GM10847 (cell line): ENCODE measurements around the gene CASP7.

Experiments used
- POLR2A ChIP-seq: IDR thresholded peaks from 2 replicates; pipeline ENCODE4 v1.6.1; 2011; ENCODE audit not compliant: insufficient read length; ENCODE audit errors: extremely low read depth

Gene CASP7

DNA sequence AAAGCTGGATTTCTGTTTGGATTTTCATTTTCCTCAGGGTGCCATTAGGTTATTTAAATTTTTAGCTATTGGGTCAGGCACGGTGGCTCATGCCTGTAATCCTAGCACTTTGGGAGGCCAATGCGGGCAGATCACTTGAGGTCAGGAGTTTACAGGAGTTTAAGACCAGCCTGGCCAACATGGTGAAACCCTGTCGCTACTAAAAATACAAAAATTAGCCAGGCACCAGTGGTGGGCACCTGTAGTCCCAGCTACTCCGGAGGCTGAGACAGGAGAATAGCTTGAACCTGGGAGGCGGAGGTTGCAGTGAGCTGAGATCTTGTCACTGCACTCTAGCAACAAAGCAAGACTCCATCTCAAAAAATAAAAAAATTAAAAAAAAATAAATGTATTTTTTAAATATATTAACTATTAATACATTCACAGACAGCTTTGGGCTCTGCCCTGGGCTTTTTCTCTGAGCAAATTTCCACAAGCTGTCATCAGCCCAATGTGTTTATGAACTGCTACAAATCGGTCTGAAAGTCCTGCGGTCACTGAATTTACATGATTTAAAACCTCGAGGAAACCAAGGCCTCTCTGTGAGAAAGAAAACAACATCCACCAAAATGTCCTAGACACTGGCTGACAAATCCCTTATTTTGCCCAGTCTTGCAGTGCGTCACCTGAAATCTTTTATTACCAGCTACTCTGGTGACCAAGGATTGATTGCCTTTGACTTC is 52.6 kb downstream of the CASP7 start:
- no peak for TF ChIP-seq POLR2A

DNA sequence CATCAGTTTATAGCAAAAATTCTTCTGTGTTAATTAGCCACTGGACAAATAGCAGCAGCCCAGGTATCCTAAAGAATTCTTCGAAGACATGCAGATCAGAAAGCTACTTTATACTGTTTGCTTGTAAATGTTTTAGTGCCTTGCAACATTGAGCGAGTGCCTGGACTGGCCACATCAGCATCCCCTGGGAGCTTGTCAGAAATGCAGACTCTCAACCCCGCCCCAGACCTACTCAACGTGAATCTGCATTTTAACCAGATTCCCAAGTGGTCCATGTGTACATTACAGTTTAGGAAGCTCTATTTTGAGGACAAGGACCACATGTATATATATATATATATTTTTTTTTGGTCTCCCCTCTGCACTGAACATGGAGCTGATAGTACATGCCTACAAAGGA is 53.3 kb downstream of the CASP7 start:
- TF ChIP-seq POLR2A = no peak

DNA sequence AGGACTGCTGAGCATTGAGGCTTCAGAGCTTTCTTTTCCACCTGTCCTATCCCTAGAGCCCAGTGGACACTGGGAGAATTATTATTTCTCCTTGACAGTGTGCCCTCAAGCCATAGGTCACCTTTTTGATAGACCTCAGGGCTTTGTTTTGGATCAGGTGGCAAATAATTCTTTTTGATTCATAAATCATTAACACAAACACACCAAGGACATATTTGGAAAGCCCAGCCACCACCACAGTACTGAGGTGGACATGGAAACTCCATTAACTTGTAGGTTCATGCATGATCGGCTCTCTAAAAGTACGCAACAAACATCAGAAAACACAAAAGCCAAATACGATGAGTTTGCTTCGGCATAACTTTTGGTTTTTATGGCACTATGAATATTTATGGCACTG is 53.9 kb downstream of the CASP7 start:
- TF ChIP-seq POLR2A = no peak

DNA sequence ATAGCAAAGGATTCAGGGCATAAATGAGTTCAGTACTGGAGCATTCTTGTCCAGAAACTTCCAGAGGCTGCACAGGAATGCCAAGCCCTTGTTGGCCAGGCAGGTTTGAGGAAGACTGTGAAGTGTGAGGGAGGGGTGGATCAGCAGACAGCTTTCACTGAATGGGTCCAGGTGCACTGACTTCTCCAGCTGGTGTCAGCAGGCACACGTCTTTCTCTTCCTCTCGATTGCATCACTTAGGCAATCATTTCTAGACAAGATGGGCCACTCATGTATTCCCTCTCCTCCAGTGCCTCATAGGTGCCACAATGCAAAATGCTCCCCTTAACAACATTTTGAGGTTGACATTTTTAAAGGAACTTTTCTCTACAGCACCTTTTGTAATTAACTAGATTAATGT is 56.2 kb downstream of the CASP7 start:
- TF ChIP-seq POLR2A = no peak

DNA sequence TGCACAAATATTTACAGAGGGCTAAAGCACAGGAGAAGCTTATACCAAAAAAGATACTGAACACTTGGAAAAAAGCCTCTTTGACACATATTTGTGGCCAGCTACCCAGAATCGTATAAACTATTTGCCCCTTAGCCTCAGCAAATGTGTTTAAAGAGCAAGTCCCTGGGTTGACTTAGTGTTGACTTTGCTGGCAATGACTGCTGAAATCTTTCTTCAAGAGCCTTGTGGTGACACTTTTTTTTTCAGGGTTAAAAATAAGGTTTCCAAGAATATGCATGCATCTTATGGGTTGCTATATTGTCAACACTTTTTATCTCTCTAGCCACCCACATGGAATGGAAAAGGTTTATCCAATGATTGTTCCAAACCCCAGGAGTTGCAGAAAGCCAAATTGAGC is 56.9 kb downstream of the CASP7 start:
- TF ChIP-seq POLR2A = no peak

DNA sequence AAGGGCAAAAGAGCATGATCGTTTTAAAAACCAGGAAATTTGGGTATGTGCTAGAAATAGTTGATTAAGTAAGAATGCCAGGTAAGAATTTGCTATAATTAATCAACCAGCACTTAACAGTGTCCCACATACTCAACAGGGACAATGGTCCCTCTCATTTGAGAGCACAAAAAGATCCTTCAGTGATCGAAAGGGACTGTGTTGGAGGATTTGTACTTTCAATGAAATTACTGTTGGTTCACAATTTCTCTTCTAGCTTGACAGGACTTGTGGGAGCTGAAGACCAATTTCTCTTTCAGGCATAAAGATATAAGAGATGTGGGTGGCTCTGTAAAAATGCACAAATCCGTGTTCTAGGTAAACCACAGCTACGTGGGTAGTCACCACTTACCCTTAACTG is 59.3 kb downstream of the CASP7 start:
- TF ChIP-seq POLR2A = no peak

DNA sequence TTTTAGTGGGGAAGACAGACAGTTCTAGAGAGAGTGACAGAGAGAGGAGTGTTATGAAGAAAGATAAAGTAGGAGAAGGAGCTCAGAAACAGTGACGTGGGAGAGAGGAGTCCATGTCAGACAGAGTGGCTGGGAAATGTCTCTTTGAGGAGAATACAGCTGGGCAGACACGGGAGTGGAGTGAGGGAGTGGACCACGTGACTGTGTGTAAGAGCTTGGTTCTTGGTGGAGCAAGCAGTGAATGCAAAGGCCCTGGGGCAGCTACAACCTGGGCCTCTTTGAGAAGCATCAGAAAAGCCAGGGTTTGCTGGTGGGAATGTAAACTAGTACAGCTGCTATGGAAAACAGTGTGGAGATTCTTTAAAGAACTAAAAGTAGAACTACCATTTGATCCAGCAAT is 59.9 kb downstream of the CASP7 start:
- TF ChIP-seq POLR2A = no peak

DNA sequence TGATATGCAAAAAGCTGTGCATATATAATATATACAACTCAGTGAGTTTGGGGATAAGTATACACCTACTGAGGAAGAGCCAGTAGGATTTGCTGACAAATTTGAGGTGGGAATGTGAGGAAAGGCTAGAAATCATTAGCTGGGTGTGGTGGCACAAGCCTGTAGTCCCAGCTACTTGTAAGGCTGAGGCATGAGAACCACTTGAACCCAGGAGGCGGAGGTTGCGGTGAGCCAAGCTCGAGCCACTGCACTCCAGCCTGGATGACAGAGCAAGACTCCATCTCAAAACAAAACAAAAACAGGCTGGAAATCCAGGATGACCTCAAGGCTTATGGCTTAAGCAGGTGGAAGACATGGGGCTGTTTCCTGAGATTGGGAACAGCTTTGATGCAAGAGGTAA is 61.1 kb downstream of the CASP7 start:
- TF ChIP-seq POLR2A = no peak

DNA sequence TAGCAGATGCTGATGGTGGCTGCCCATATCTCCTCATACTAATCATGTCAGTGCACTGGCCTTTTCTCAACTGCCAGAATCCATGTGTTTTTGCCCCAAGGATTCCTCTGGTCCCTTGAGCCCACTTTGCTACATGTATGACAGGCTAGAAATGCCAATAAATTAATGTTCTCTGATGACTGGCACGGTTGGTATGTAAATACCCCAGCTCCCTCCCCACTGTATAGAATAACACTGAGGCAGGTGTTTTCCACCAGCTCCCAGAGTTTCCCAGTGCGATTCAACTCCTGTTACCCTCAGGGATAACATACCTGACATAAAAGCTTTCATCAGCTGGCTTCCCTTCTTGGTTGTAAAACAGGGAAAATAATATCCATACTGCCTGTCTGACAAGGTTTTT is 62.8 kb downstream of the CASP7 start:
- no peak for TF ChIP-seq POLR2A

DNA sequence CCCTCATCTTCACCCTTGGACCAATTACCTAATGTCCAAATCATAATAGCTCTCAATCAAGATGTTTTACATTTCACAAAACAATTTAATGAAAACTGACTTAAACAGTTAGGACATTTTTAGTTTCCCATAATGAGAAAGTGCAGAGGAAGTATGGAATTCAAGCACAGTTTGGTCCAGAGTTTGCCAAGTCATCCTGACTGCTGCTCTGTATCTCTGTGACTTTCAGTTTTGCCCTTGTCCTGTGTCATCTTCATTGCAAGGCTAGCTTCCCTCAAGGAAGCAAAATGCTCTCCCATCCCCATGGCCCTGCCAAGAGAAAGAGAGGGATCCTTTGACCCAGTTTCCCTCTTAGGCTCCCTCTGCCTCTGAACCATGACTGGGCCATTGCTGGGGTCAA is 63.9 kb downstream of the CASP7 start:
- TF ChIP-seq POLR2A = no peak

DNA sequence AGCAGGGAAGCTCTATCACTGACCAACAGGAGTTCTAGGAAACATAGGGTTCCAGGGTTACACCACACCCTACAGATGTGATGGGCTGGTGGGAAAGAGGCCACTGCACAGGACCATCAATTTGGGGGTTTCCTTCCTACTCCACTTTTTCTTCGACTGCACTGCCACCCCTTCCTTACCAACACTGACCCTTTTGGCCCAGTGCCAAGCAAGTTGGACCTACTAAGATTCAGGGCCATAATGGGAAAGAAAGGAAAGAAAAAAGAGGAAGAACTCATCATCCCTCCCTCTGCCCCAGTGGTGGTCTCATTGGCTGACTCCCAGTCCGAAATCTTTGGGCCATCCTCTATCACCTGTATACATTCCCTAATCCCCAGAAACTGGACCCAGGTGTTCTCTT is 65.7 kb downstream of the CASP7 start:
- no peak for TF ChIP-seq POLR2A

DNA sequence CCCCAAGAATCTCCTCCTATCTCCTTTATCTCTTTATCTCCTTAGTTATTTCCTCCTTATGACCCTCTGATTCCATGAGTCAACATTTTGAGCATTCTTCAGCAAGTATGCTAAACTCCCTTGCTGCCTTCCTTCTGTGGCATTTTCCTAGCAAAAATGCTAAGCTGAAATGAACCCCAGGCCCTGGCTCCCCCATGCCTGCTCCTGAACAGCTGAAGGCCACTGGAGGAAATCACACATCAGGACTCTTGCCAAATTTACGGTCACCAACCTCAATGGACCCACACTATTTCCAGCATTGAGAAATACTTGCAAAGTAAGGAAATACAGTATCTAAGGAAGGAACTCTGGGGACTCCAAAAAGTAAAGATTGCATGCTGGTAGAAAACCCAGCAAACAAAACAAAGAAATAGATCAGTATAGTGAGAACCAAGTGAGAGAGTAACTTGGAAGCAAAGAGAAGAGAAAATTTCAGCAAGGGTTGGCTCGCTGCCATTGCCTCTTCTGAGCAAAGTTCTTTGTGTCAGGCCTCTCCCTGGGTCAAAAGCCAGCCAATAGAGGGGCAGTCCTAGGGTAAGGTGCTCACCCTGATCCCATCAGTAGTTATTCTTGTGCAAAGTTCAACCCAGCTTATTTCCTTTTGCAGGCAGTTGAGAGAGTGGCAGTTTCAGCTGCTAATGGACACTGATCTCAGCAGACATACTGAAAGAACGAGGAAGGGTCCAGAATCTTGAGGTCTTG is 66.7 kb downstream of the CASP7 start:
- no peak for TF ChIP-seq POLR2A

DNA sequence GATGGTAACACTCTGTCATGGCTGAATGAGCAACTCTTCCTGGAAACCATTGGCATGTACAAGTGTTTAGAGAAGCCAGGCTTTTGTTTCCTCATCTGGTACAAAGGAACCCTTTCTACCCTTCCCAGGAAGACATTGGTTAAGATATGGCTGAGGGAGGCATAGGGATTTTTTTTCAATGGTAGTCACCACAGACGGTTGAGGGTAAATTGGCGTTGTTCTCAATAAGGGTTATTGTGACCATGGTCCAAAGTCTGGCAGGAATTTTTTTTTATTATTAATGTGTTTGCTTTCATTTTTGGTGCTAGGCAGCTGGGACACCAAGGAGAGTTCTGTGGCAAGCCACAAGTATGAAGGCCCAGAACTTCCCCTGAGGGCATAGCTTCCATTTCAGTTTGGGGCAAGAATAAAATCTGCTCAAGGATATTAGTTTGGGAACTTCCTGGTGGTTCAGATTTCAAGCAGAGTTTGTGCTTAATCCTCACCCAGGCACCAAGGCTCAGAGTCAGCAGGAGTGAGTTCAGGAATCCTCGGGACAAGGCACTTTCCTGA is 71.5 kb downstream of the CASP7 start, which contains the start of gene PLEKHS1:
Gene PLEKHS1 (plus strand): TSS at position 502 of the 552 bp plus-strand sequence. CDS start 3,596 bp downstream, outside the sequence.
- no peak for TF ChIP-seq POLR2A

DNA sequence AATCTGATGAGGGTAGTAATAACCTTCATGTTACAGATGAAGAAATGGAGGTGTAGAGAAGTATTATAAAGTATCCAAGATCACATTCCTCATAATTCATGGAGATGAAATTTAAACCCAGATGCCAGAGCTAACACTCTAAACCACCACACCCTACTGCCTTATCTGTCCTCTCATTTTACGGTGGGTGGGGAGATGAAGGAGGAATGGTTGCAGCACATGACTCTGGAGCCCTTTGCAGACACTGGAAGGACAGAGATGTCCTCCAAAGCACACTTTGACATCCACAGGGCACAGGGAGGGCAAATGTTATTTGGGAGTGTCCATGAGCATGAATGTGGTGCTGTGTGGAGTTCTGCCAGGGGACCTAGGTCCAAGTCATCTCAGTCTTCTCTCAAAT is 72.8 kb downstream of the CASP7 start:
- TF ChIP-seq POLR2A = no peak

DNA sequence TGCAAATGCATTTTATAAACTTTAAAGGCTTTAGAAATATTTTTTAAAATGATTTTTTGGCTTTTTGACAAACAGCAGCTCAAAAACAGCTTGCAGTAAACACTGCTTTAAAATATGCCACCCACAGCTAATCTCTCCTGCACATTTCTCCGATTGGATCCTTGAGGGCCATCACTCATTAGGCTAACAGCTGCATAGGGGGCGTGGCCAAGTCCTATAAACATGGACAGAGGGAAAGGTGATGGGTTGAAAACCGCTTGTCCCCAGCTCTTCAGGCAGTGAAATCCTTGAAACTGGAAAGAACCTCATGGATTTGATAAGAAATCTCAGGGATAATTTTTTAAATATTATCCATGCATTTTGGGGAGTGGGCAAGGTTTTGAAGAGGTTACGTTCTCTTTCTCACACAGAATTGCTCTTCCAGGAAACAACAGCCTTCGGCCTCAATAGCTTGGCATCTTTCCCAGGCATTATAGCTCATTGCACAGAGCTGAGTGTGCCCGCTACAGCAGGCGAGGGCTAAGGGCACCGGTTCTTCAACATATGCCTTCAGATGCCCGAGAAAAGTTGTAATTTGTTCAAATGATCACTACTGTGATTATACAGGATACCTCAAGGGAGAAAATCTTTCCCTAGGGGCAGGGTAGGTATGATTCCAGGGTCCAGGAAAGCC is 73.4 kb downstream of the CASP7 start:
- no peak for TF ChIP-seq POLR2A

DNA sequence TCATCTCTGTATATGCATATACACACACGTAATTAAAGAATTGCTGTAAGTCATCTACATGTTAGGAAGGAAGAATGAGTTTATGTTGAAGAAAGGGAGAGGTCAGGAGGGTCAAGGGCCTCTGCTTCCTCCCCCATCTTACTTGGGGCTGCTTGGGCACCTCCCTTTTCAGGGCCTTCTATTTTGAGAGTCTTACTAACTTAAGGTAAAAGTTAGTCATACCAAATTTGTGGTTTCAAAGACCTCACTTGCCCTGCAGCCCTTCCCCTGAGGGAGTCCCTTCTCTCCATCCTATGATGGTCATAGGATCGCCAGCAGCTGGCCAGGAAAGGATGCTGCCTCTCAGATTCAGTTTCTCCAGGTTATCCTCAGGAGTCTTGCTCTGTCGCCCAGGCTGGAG is 74.4 kb downstream of the CASP7 start:
- TF ChIP-seq POLR2A = no peak
